ENCODE data around the gene RPL10.

The RPL10 gene

GRCh38 chrX:154420402-154420756 is 22.2 kb downstream of the RPL10 start:
- no peaks in the 10 kb centered on the region; the same call in 1 of the 2 replicates for H3K36me3 ChIP-seq (ENCODE audit: control insufficient read depth, insufficient read depth, low read length)

GRCh38 chrX:154426916-154427770 is 29.0 kb downstream of the RPL10 start:
- no peak overlapping the region for H3K9ac ChIP-seq (ENCODE audit: low read depth, low read length)
- H3K27me3 ChIP-seq (ENCODE audit: control insufficient read depth, insufficient read depth, low read length), result no peaks in the 10 kb centered on the region
- no peak overlapping the region for H3K27ac ChIP-seq (ENCODE audit: low read depth, low read length)
- peaks cover 23% of the 10 kb centered on the region for H3K9me3 ChIP-seq (ENCODE audit: control insufficient read depth, insufficient read depth, low read length)
- H3K4me3 ChIP-seq (ENCODE audit: low read depth, low read length), result no peak overlapping the region
- 0 out of 2 replicates have a peak, but pooled peaks cover 5% of the 10 kb centered on the region for H3K36me3 ChIP-seq (ENCODE audit: control insufficient read depth, insufficient read depth, low read length)
- peaks cover 3% of the 10 kb centered on the region; the same call in 1 of the 2 replicates for H3K4me1 ChIP-seq (ENCODE audit: control insufficient read depth, insufficient read depth, low read length)

More at GRCh38 chrX:154420402-154420756, 22.2 kb downstream of the RPL10 start:
- Histone ChIP-seq H3K27ac (ENCODE audit: low read depth, low read length) (no peak overlapping the region), H3K4me1 (ENCODE audit: control insufficient read depth, insufficient read depth, low read length) (no peaks in the 10 kb centered on the region), H3K9me3 (ENCODE audit: control insufficient read depth, insufficient read depth, low read length) (peaks cover 38% of the 10 kb centered on the region), H3K27me3 (ENCODE audit: control insufficient read depth, insufficient read depth, low read length) (no peaks in the 10 kb centered on the region), H3K9ac (ENCODE audit: low read depth, low read length) (no peak overlapping the region), H3K4me3 (ENCODE audit: low read depth, low read length) (no peak overlapping the region)

- peaks cover 32% of the 10 kb centered on the region for H3K9me3 ChIP-seq (ENCODE audit: control insufficient read depth, insufficient read depth, low read length)
Observed at GRCh38 chrX:154428176-154429171, 30.3 kb downstream of the RPL10 start, which contains the start of gene ATP6AP1. Gene ATP6AP1, plus strand, starts transcription at chrX:154428677. Its CDS starts 16 bp downstream, at chrX:154428693.

DNA sequence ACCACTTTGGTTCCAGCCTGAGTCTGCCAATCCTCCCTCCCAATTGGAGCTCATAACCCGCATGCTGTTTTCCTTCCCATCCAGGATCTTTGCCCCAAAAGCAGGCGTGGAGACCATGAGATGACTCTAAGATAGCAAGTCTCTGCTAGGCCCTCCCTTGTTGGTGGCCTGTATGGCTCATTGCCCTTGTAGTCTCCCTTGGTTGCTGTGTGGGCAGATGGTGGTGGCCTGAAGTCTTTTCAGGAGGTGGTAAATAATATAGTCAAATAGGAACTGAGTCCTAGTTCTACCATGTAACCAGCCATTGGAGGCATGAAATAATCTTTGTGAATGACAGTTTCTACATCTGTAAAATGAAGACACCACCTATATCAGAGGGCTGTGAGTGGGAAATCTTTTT is 31.5 kb downstream of the RPL10 start:
- Histone ChIP-seq H3K4me3 (ENCODE audit: low read depth, low read length) (peak overlapping the region; percentile 71), H3K9me3 (ENCODE audit: control insufficient read depth, insufficient read depth, low read length) (peaks cover 36% of the 10 kb centered on the region), H3K4me1 (ENCODE audit: control insufficient read depth, insufficient read depth, low read length) (peaks cover 3% of the 10 kb centered on the region; the same call in 1 of the 2 replicates)

More at GRCh38 chrX:154428176-154429171, 30.3 kb downstream of the RPL10 start, which contains the start of gene ATP6AP1:
- H3K4me3 ChIP-seq (ENCODE audit: low read depth, low read length), result peak within 1 kb of the TSS; percentile 71
- H3K4me1 ChIP-seq (ENCODE audit: control insufficient read depth, insufficient read depth, low read length), result peaks cover 3% of the 10 kb centered on the region; the same call in 1 of the 2 replicates
- H3K9ac ChIP-seq (ENCODE audit: low read depth, low read length), result no peak within 1 kb of the TSS; the same call in 1 of the 2 replicates
- peak within 1 kb of the TSS; percentile 20 for H3K27ac ChIP-seq (ENCODE audit: low read depth, low read length)
- H3K36me3 ChIP-seq (ENCODE audit: control insufficient read depth, insufficient read depth, low read length), result peaks cover 13% of the 10 kb centered on the region; the same call in 1 of the 2 replicates
- H3K27me3 ChIP-seq (ENCODE audit: control insufficient read depth, insufficient read depth, low read length), result no peaks in the 10 kb centered on the region

GRCh38 chrX:154430479-154430878 is 32.3 kb downstream of the RPL10 start:
- H3K4me1 ChIP-seq (ENCODE audit: control insufficient read depth, insufficient read depth, low read length), result peaks cover 3% of the 10 kb centered on the region; the same call in 1 of the 2 replicates
- no peak overlapping the region for H3K27ac ChIP-seq (ENCODE audit: low read depth, low read length)
- no peak overlapping the region for H3K9ac ChIP-seq (ENCODE audit: low read depth, low read length)
- H3K27me3 ChIP-seq (ENCODE audit: control insufficient read depth, insufficient read depth, low read length), result no peaks in the 10 kb centered on the region
- no peak overlapping the region for H3K4me3 ChIP-seq (ENCODE audit: low read depth, low read length)
- peaks cover 37% of the 10 kb centered on the region for H3K9me3 ChIP-seq (ENCODE audit: control insufficient read depth, insufficient read depth, low read length)
- H3K36me3 ChIP-seq (ENCODE audit: control insufficient read depth, insufficient read depth, low read length), result peaks cover 29% of the 10 kb centered on the region

More for the DNA sequence above, 31.5 kb downstream of the RPL10 start:
- Histone ChIP-seq H3K9ac (ENCODE audit: low read depth, low read length) (no peak overlapping the region), H3K27ac (ENCODE audit: low read depth, low read length) (no peak overlapping the region), H3K27me3 (ENCODE audit: control insufficient read depth, insufficient read depth, low read length) (no peaks in the 10 kb centered on the region), H3K36me3 (ENCODE audit: control insufficient read depth, insufficient read depth, low read length) (peaks cover 23% of the 10 kb centered on the region)

DNA sequence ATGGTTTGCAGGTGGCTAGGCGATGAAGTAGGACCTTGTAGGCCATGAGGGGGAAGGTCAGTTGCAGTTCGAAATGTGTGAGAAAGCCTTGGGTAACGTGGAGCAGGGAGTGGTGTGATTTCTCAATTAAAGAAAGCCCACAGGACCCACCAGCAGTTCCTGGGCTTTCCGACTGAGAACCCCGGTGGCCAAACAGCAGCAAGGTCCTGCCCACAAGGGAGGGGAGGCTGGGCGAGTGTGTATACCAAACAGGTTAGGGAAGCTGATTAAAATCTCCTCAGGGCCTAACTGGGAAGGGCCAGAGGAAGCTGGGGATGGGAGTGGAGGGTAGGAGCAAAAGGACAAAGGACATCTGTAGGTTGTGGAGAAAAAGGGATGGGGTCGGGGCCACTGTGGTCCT is 32.7 kb downstream of the RPL10 start:
- H3K9ac ChIP-seq (ENCODE audit: low read depth, low read length), result no peak overlapping the region
- H3K36me3 ChIP-seq (ENCODE audit: control insufficient read depth, insufficient read depth, low read length), result peaks cover 29% of the 10 kb centered on the region
- H3K4me1 ChIP-seq (ENCODE audit: control insufficient read depth, insufficient read depth, low read length), result peaks cover 3% of the 10 kb centered on the region; the same call in 1 of the 2 replicates
- no peaks in the 10 kb centered on the region for H3K27me3 ChIP-seq (ENCODE audit: control insufficient read depth, insufficient read depth, low read length)
- peaks cover 37% of the 10 kb centered on the region for H3K9me3 ChIP-seq (ENCODE audit: control insufficient read depth, insufficient read depth, low read length)
- no peak overlapping the region for H3K4me3 ChIP-seq (ENCODE audit: low read depth, low read length)
- no peak overlapping the region for H3K27ac ChIP-seq (ENCODE audit: low read depth, low read length)

- Histone ChIP-seq H3K9ac (ENCODE audit: low read depth, low read length) (no peak overlapping the region), H3K9me3 (ENCODE audit: control insufficient read depth, insufficient read depth, low read length) (peaks cover 37% of the 10 kb centered on the region), H3K4me3 (ENCODE audit: low read depth, low read length) (no peak overlapping the region), H3K36me3 (ENCODE audit: control insufficient read depth, insufficient read depth, low read length) (peaks cover 29% of the 10 kb centered on the region), H3K4me1 (ENCODE audit: control insufficient read depth, insufficient read depth, low read length) (peaks cover 3% of the 10 kb centered on the region; the same call in 1 of the 2 replicates), H3K27me3 (ENCODE audit: control insufficient read depth, insufficient read depth, low read length) (no peaks in the 10 kb centered on the region), H3K27ac (ENCODE audit: low read depth, low read length) (no peak overlapping the region)
Observed at GRCh38 chrX:154431341-154431740, 33.2 kb downstream of the RPL10 start.

DNA sequence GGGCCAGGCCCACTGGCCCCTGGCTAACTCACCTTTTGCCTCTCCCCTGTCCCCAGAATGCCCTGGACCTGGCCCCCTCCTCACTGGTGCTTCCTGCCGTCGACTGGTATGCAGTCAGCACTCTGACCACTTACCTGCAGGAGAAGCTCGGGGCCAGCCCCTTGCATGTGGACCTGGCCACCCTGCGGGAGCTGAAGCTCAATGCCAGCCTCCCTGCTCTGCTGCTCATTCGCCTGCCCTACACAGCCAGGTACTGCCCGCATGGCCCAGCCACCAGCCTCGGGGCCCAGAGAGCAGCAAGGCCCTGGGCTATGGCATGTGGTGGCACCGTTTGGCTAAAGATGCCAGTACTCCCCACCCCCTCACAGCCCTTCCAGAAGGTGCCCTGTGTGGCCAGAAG is 34.0 kb downstream of the RPL10 start:
- Histone ChIP-seq H3K27me3 (ENCODE audit: control insufficient read depth, insufficient read depth, low read length) (no peaks in the 10 kb centered on the region), H3K9me3 (ENCODE audit: control insufficient read depth, insufficient read depth, low read length) (peaks cover 37% of the 10 kb centered on the region), H3K36me3 (ENCODE audit: control insufficient read depth, insufficient read depth, low read length) (peaks cover 29% of the 10 kb centered on the region), H3K4me3 (ENCODE audit: low read depth, low read length) (no peak overlapping the region), H3K9ac (ENCODE audit: low read depth, low read length) (no peak overlapping the region), H3K27ac (ENCODE audit: low read depth, low read length) (no peak overlapping the region), H3K4me1 (ENCODE audit: control insufficient read depth, insufficient read depth, low read length) (peaks cover 3% of the 10 kb centered on the region; the same call in 1 of the 2 replicates)

GRCh38 chrX:154433605-154434004 is 35.4 kb downstream of the RPL10 start:
- Histone ChIP-seq H3K4me1 (ENCODE audit: control insufficient read depth, insufficient read depth, low read length) (peaks cover 3% of the 10 kb centered on the region; the same call in 1 of the 2 replicates), H3K4me3 (ENCODE audit: low read depth, low read length) (no peak overlapping the region), H3K9ac (ENCODE audit: low read depth, low read length) (no peak overlapping the region), H3K27ac (ENCODE audit: low read depth, low read length) (no peak overlapping the region), H3K27me3 (ENCODE audit: control insufficient read depth, insufficient read depth, low read length) (no peaks in the 10 kb centered on the region), H3K36me3 (ENCODE audit: control insufficient read depth, insufficient read depth, low read length) (peaks cover 33% of the 10 kb centered on the region), H3K9me3 (ENCODE audit: control insufficient read depth, insufficient read depth, low read length) (peaks cover 44% of the 10 kb centered on the region)

DNA sequence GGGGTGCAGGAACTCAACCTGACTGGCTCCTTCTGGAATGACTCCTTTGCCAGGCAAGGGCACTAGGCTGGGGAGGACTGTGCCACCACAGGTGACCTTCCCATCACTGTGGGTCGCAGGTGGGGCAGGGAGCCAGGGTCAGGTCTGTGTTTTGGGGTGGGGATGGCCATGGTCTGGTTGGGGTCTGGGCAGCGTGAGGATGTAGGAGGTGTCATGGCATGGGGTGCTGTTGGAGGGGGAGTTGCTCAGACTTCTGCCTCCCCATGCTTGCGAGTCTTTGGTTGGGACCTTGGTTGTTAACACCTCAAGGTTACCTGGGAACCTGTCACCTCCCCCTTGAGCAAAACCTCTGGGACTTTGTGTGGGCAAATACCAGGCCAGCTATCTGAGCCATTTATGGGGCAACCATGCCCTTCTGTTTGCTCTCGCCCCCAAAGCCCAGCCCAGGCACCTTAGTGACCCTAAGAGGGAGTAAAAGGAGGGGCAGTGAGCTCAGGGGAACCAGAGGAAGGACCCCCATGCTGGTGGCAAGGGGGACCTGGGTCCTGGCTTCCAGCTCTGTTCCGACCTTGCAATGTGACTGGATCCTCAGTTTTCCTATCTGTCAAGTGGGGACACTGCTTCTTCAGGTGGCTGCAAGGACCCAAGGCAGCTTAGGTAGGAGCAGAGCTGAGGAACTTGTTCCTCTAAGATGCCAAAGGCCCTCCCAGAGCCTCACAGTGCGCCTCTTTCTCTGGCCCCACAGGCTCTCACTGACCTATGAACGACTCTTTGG is 36.4 kb downstream of the RPL10 start:
- H3K4me3 ChIP-seq (ENCODE audit: low read depth, low read length), result no peak overlapping the region
- peaks cover 45% of the 10 kb centered on the region for H3K9me3 ChIP-seq (ENCODE audit: control insufficient read depth, insufficient read depth, low read length)
- H3K4me1 ChIP-seq (ENCODE audit: control insufficient read depth, insufficient read depth, low read length), result no peaks in the 10 kb centered on the region
- no peak overlapping the region for H3K27ac ChIP-seq (ENCODE audit: low read depth, low read length)
- H3K9ac ChIP-seq (ENCODE audit: low read depth, low read length), result no peak overlapping the region
- H3K36me3 ChIP-seq (ENCODE audit: control insufficient read depth, insufficient read depth, low read length), result peaks cover 39% of the 10 kb centered on the region
- no peaks in the 10 kb centered on the region for H3K27me3 ChIP-seq (ENCODE audit: control insufficient read depth, insufficient read depth, low read length)
